Endothelial cell of umbilical vein (primary cell): ENCODE measurements around the gene TMEM108. TPM values are rescaled to one million over a fixed set of nuclear protein-coding genes. Genes with fewer than 3 reads are reported as not detected.

Source experiments
- BruUV-seq: library from RNA; stranded (reverse); fragments of 400-500 nt; replicated peaks from 2 replicates; lab custom pipeline; 2021; lab: Mats Ljungman, UMichigan
- CTCF ChIA-PET: fragments of 300-600, 350-600 bp; sonication (Branson Sonifier 250); formaldehyde crosslinking; loops from one replicate; lab custom pipeline; 2021; ENCODE audit warnings: antibody characterized with exemption, inconsistent platforms; lab: Charles Lee
- POLR2A ChIA-PET: fragments of 300-600, 350-600 bp; sonication (Branson Sonifier 250); formaldehyde crosslinking; loops from one replicate; lab custom pipeline; 2021; ENCODE audit warnings: antibody characterized with exemption, inconsistent platforms; lab: Charles Lee
- DNase-seq: peaks from one replicate; pipeline ENCODE4 v3.0.0-alpha.2; 2011; ENCODE audit warnings: low read depth, low spot score
- FAIRE-seq: peaks from 2 replicates; lab custom pipeline; 2011; peaks lifted over from hg19 to GRCh38; lab: Jason Lieb, UNC
- H2AFZ ChIP-seq: 2 replicates; pipeline ENCODE4 v1.6.0; 2012; ENCODE audit warnings: low read depth, low read length, control low read depth, inconsistent platforms
- H3K27ac ChIP-seq: 2 replicates; pipeline ENCODE4 v1.5.1; 2011; ENCODE audit warnings: low read depth, mild to moderate bottlenecking, control low read depth, low read length, moderate library complexity; ENCODE audit not compliant: insufficient read depth
- H3K27me3 ChIP-seq, 2 experiments: 2 replicates each; pipeline versions ENCODE4 v1.6.0 to v1.6.1; 2011; ENCODE audit warnings: low read length in 2 of 2, mixed read lengths in 1 of 2; ENCODE audit not compliant: control insufficient read depth in 2 of 2, insufficient read depth in 2 of 2
- H3K36me3 ChIP-seq, 2 experiments: 2 replicates in 1 of 2; 3 replicates in 1 of 2; pipeline ENCODE4 v1.5.1; 2011; ENCODE audit warnings: low read length in 2 of 2, mild to moderate bottlenecking in 1 of 2, moderate library complexity in 1 of 2; ENCODE audit not compliant: control insufficient read depth in 2 of 2, insufficient read depth in 2 of 2; ENCODE audit errors: extremely low read depth in 1 of 2
- H3K4me1 ChIP-seq: 3 replicates; pipeline ENCODE4 v1.5.1; 2011; ENCODE audit warnings: mild to moderate bottlenecking, low read length; ENCODE audit not compliant: control insufficient read depth, insufficient read depth; ENCODE audit errors: extremely low read depth
- H3K4me2 ChIP-seq: 2 replicates; pipeline ENCODE4 v1.6.1; 2011; ENCODE audit warnings: low read length, control low read depth, mixed read lengths; ENCODE audit not compliant: insufficient read depth
- H3K4me3 ChIP-seq, 3 experiments: fragments of 200-600 bp in 1 of 3; sonication (generic), shearing (Covaris generic) in 1 of 3; replicated peaks in 1 of 3; 2 replicates each; pipeline ENCODE4 v1.5.1; 2011 to 2016; ENCODE audit warnings: control low read depth in 3 of 3, low read length in 3 of 3, mild to moderate bottlenecking in 2 of 3, inconsistent platforms in 1 of 3, low read depth in 1 of 3, moderate library complexity in 1 of 3; ENCODE audit not compliant: insufficient read depth in 1 of 3
- H3K79me2 ChIP-seq: 2 replicates; pipeline ENCODE4 v1.6.0; 2012; ENCODE audit warnings: low read length, inconsistent platforms; ENCODE audit not compliant: control insufficient read depth, insufficient read depth
- H3K9ac ChIP-seq: replicated peaks from 2 replicates; pipeline ENCODE3; 2011; ENCODE audit warnings: low read length, control low read depth; ENCODE audit not compliant: insufficient read depth; ENCODE audit errors: extremely low read depth
- H3K9me1 ChIP-seq: replicated peaks from 3 replicates; pipeline ENCODE4 v1.6.0; 2011; ENCODE audit warnings: mild to moderate bottlenecking, low read length; ENCODE audit not compliant: control insufficient read depth, insufficient read depth; ENCODE audit errors: extremely low read depth
- H3K9me3 ChIP-seq: replicated peaks from 2 replicates; pipeline ENCODE4 v1.5.1; 2012; ENCODE audit warnings: low read length, inconsistent platforms; ENCODE audit not compliant: control insufficient read depth, insufficient read depth
- H4K20me1 ChIP-seq: replicated peaks from 2 replicates; pipeline ENCODE3; 2011; ENCODE audit warnings: mild to moderate bottlenecking, low read length; ENCODE audit not compliant: control insufficient read depth, insufficient read depth; ENCODE audit errors: extremely low read depth
- FOS ChIP-seq: IDR thresholded peaks from 2 replicates; pipeline ENCODE4 v1.6.1; 2011; ENCODE audit warnings: mild to moderate bottlenecking, low read length, moderate library complexity, borderline replicate concordance; ENCODE audit not compliant: insufficient read depth
- JUN ChIP-seq: IDR thresholded peaks from 2 replicates; pipeline ENCODE4 v1.6.1; 2011; ENCODE audit warnings: borderline replicate concordance, low read depth; ENCODE audit not compliant: insufficient read length, insufficient read depth
- MYC ChIP-seq: IDR thresholded peaks from one replicate; pipeline ENCODE4 v1.6.1; 2011; ENCODE audit warnings: mild to moderate bottlenecking, low read depth, low read length
- POLR2AphosphoS5 ChIP-seq: IDR thresholded peaks from 2 replicates; pipeline ENCODE4 v1.6.1; 2012; ENCODE audit warnings: low read depth, mild to moderate bottlenecking, control low read depth, low read length, moderate library complexity; ENCODE audit not compliant: insufficient read depth
- dilution Hi-C: fragments of 300-500 bp; cut with MboI; formaldehyde crosslinking; loops from one replicate; pipeline ENCODE4 v1.15.0; 2019; ENCODE audit warnings: low sequenced_read_pairs; ENCODE audit not compliant: extremely low pct_ligation_motif_present
- intact Hi-C: fragments of 100-400 bp; cut with micrococcal nuclease; formaldehyde crosslinking; loops from one replicate; pipeline ENCODE4 v1.10.0; 2022
- polyA plus RNA-seq, 4 experiments: library from polyadenylated mRNA; depleted of rRNA in 3 of 4; stranded (reverse) in 3 of 4; unstranded in 1 of 4; fragments of >200 nt; gene quantifications; 2 replicates each; pipeline versions ENCODE4 v1.2.1 to v1.2.3, GENCODE V29; 2011 to 2012; ENCODE audit warnings: missing spikeins in 1 of 4
- total RNA-seq: library from RNA; stranded (reverse); gene quantifications from 2 replicates; pipeline ENCODE4 v1.2.3, GENCODE V29; 2021
- TF ChIP-seq, protein P1 (sequence below): IDR thresholded peaks from 2 replicates; pipeline ENCODE4 v1.6.1; 2011; ENCODE audit not compliant: insufficient read depth, insufficient read length

TMEM108 gene
- total and polyA plus RNA-seq, 2 donors (not counting 3 experiments of a cell fraction or from before 2014, with no cell fraction given): 0.40 to 1.1 TPM

DNA sequence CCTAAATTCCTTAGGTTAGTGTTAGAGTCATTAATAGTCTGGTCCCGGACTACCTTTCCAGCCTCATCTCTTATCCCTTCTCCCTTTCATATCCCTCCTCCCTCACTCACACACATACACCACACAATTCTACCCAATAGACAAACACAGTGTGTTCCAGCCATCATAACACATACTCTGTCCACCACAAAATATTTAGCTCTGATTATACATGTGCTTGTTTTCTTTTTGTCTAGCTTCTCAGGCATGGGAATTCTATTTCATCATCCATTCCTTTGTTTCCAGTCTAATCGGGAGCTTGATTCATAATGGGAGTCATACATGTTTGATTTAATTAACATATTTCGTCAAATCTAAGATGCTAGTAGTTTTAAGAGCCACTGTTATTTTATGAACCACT is 199.8 kb downstream of the TMEM108 start:
- H3K27me3 ChIP-seq: no peaks in the 10 kb centered on the region
- H3K4me3 ChIP-seq: no peak overlapping the region
- no peaks in the 10 kb centered on the region for H3K36me3 ChIP-seq
- BruUV-seq: no TSS peak
- no peaks in the 10 kb centered on the region for H3K4me1 ChIP-seq
- TF ChIP-seq JUN (no peak), MYC (no peak)
- TF ChIP-seq, protein P1, sequence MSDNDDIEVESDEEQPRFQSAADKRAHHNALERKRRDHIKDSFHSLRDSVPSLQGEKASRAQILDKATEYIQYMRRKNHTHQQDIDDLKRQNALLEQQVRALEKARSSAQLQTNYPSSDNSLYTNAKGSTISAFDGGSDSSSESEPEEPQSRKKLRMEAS: no peak
- ChIA-PET POLR2A (no interaction called here), CTCF (interaction anchor here (1.1 to 2.3 kb wide), 2 partner anchors 11 to 20 kb away, joined by 3 to 5 read pairs; no protein-coding TSS in a partner anchor)
- DNase-seq: no peak
- no peaks in the 10 kb centered on the region for H3K9me3 ChIP-seq
- H4K20me1 ChIP-seq: no peaks in the 10 kb centered on the region
- H3K9ac ChIP-seq: no peak overlapping the region
- dilution Hi-C loops (no loop called here), intact Hi-C loops (no loop called here)
- no peak for FAIRE-seq
- no peak overlapping the region for H3K4me2 ChIP-seq
- H3K79me2 ChIP-seq: no peaks in the 10 kb centered on the region
- H3K9me1 ChIP-seq: no peaks in the 10 kb centered on the region
- no peak overlapping the region for H3K27ac ChIP-seq
- no peak overlapping the region for H2AFZ ChIP-seq

DNA sequence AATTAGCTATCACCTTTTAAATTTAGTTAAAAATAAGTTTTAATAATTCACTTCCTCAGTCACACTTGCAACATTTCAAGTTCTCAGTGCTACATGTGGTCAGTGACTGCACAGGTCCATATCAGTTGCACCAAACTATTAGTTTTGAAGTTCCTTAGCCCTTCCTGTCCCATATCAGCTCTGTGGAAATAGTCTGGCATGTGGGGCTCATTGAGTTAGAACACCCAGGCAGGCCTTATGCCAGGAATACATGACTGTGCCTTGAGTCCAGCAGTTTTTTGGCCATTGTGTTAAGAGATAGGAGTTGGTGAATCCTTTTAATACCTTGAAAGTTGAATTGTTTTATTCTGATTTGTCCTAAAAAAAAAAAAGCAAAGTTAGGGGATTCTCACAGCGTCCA is 207.9 kb downstream of the TMEM108 start:
- Histone ChIP-seq H3K79me2 (no peaks in the 10 kb centered on the region), H3K36me3 (no peaks in the 10 kb centered on the region), H3K27me3 (no peaks in the 10 kb centered on the region), H3K4me1 (no peaks in the 10 kb centered on the region), H4K20me1 (no peaks in the 10 kb centered on the region), H3K4me2 (no peak overlapping the region), H3K9me1 (no peaks in the 10 kb centered on the region), H2AFZ (no peak overlapping the region), H3K27ac (no peak overlapping the region), H3K4me3 (no peak overlapping the region), H3K9me3 (no peaks in the 10 kb centered on the region), H3K9ac (no peak overlapping the region)
- FAIRE-seq: no peak
- no peak for DNase-seq
- intact Hi-C loops: no loop called here
- TF ChIP-seq, protein P1: no peak
- TF ChIP-seq FOS: no peak
- TF ChIP-seq POLR2AphosphoS5: no peak
- CTCF ChIA-PET: no interaction called here
- BruUV-seq: no TSS peak
- dilution Hi-C loops: no loop called here
- POLR2A ChIA-PET: no interaction called here
